ENCODE measurements around the gene PLPP1. TPM values are rescaled to one million over a fixed set of nuclear protein-coding genes. Genes with fewer than 3 reads are reported as not detected.

Gene PLPP1
- total RNA-seq, 1 donor from 2014 or later = 26.6 TPM

GRCh38 chr5:55453211-55453610 is 81.6 kb downstream of the PLPP1 start:
- no peak overlapping the region for H3K4me3 ChIP-seq (ENCODE audit: low read depth, low read length)
- no peak for DNase-seq (ENCODE audit: low read depth)
- H3K36me3 ChIP-seq (ENCODE audit: control insufficient read depth, insufficient read depth, low read length) = no peaks in the 10 kb centered on the region
- no peaks in the 10 kb centered on the region for H3K27me3 ChIP-seq (ENCODE audit: control insufficient read depth, insufficient read depth, low read length)
- no peak for TF ChIP-seq CTCF (IDR thresholded peaks at IDR 0.05; ENCODE audit: insufficient read depth, low read length, poor library complexity, severe bottlenecking)

- no peaks in the 10 kb centered on the region for H3K36me3 ChIP-seq (ENCODE audit: control insufficient read depth, insufficient read depth, low read length)
- no peak for DNase-seq (ENCODE audit: low read depth)
- H3K27me3 ChIP-seq (ENCODE audit: control insufficient read depth, insufficient read depth, low read length) = no peaks in the 10 kb centered on the region
- TF ChIP-seq CTCF (IDR thresholded peaks at IDR 0.05; ENCODE audit: insufficient read depth, low read length, poor library complexity, severe bottlenecking) = no peak
- no peak overlapping the region for H3K4me3 ChIP-seq (ENCODE audit: low read depth, low read length)
Observed at GRCh38 chr5:55451976-55452375, 82.8 kb downstream of the PLPP1 start.

- Histone ChIP-seq H3K27me3 (ENCODE audit: control insufficient read depth, insufficient read depth, low read length) (no peaks in the 10 kb centered on the region), H3K36me3 (ENCODE audit: control insufficient read depth, insufficient read depth, low read length) (no peaks in the 10 kb centered on the region), H3K4me3 (ENCODE audit: low read depth, low read length) (no peak overlapping the region)
- TF ChIP-seq CTCF (IDR thresholded peaks at IDR 0.05; ENCODE audit: insufficient read depth, low read length, poor library complexity, severe bottlenecking) = no peak
- DNase-seq (ENCODE audit: low read depth) = no peak
Observed at GRCh38 chr5:55450050-55450765, 84.6 kb downstream of the PLPP1 start.

- Histone ChIP-seq H3K27me3 (ENCODE audit: control insufficient read depth, insufficient read depth, low read length) (no peaks in the 10 kb centered on the region), H3K4me3 (ENCODE audit: low read depth, low read length) (no peak overlapping the region), H3K36me3 (ENCODE audit: control insufficient read depth, insufficient read depth, low read length) (no peaks in the 10 kb centered on the region)
- no peak for TF ChIP-seq CTCF (IDR thresholded peaks at IDR 0.05; ENCODE audit: insufficient read depth, low read length, poor library complexity, severe bottlenecking)
- no peak for DNase-seq (ENCODE audit: low read depth)
Observed at GRCh38 chr5:55446640-55447351, 88.0 kb downstream of the PLPP1 start.

- H3K27me3 ChIP-seq (ENCODE audit: control insufficient read depth, insufficient read depth, low read length) = no peaks in the 10 kb centered on the region
- no peak for DNase-seq (ENCODE audit: low read depth)
- no peak overlapping the region for H3K4me3 ChIP-seq (ENCODE audit: low read depth, low read length)
- no peak for TF ChIP-seq CTCF (IDR thresholded peaks at IDR 0.05; ENCODE audit: insufficient read depth, low read length, poor library complexity, severe bottlenecking)
- H3K36me3 ChIP-seq (ENCODE audit: control insufficient read depth, insufficient read depth, low read length) = no peaks in the 10 kb centered on the region
Observed at GRCh38 chr5:55445791-55446190, 89.0 kb downstream of the PLPP1 start.
